HCT116 (cell line): Measurements from ENCODE around the gene LSAMP. TPM values are rescaled to one million over a fixed set of nuclear protein-coding genes. Genes with fewer than 3 reads are reported as not detected.

Source experiments
- ATAC-seq: fragments of 200-7000 bp; cut with Tn5 transposase; 2 replicates; pipeline ENCODE4 v1.9.1; 2020; ENCODE audit warnings: mild to moderate bottlenecking, moderate library complexity
- BruUV-seq: library from RNA; stranded (reverse); fragments of 400-500 nt; replicated peaks from 2 replicates; lab custom pipeline; 2021; lab: Mats Ljungman, UMichigan
- CTCF ChIA-PET: fragments of 300-600 bp; sonication (Branson Sonifier 250); formaldehyde crosslinking; loops from one replicate; lab custom pipeline; 2021; ENCODE audit warnings: antibody characterized with exemption; lab: Charles Lee
- POLR2A ChIA-PET: fragments of 300-600, 350-600 bp; sonication (Branson Sonifier 250); formaldehyde crosslinking; loops from one replicate; lab custom pipeline; 2021; ENCODE audit warnings: antibody characterized with exemption; lab: Charles Lee
- RAD21 ChIA-PET, 2 experiments: fragments of 300-600 bp; sonication (Branson Sonifier 250); formaldehyde crosslinking; loops; one replicate each; lab custom pipeline; 2023; ENCODE audit warnings: low total read pairs in 2 of 2; ENCODE audit not compliant: uncharacterized antibody in 2 of 2, unreplicated experiment in 2 of 2, low non-redundant PET in 1 of 2; lab: Charles Lee
- DNase-seq: peaks from one replicate; pipeline ENCODE4 v3.0.0-alpha.2; 2010; ENCODE audit warnings: low read depth, low spot score
- H2AFZ ChIP-seq: fragments of 200-600 bp; shearing (Covaris generic), sonication (generic); 2 replicates; pipeline ENCODE4 v1.6.1; 2017; ENCODE audit warnings: low read depth, mixed run types, mixed read lengths, antibody characterized with exemption, low read length; ENCODE audit not compliant: poor library complexity, severe bottlenecking
- H3K27ac ChIP-seq: 2 replicates; pipeline ENCODE4 v1.5.1; 2012; ENCODE audit warnings: low read depth, low read length
- H3K27me3 ChIP-seq: fragments of 200-600 bp; sonication (generic); 2 replicates; pipeline ENCODE4 v1.6.1; 2016; ENCODE audit warnings: mixed run types, low read length, mixed read lengths; ENCODE audit not compliant: insufficient read depth
- H3K36me3 ChIP-seq, 2 experiments: fragments of 200-500 bp in 1 of 2; fragments of 200-600 bp in 1 of 2; sonication (Bioruptor generic) in 1 of 2; sonication (generic) in 1 of 2; 2 replicates each; pipeline versions ENCODE4 v1.5.1 to v1.6.1; 2014 to 2016; ENCODE audit warnings: low read length in 2 of 2, inconsistent platforms in 1 of 2, mixed read lengths in 1 of 2, mixed run types in 1 of 2; ENCODE audit not compliant: insufficient read depth in 2 of 2, control insufficient read depth in 1 of 2
- H3K4me1 ChIP-seq, 2 experiments: fragments of 200-600 bp in 1 of 2; sonication (generic) in 1 of 2; 2 replicates each; pipeline versions ENCODE4 v1.5.1 to v1.6.1; 2012 to 2017; ENCODE audit warnings: low read length in 2 of 2, inconsistent platforms in 1 of 2, mild to moderate bottlenecking in 1 of 2, mixed read lengths in 1 of 2, mixed run types in 1 of 2, moderate library complexity in 1 of 2; ENCODE audit not compliant: insufficient read depth in 2 of 2, control insufficient read depth in 1 of 2
- H3K4me2 ChIP-seq: fragments of 200-600 bp; sonication (generic); 2 replicates; pipeline ENCODE4 v1.6.1; 2017; ENCODE audit warnings: mixed run types, low read length, mixed read lengths
- H3K4me3 ChIP-seq, 2 experiments: fragments of 200-600 bp in 1 of 2; sonication (generic) in 1 of 2; replicated peaks in 1 of 2; 2 replicates each; pipeline ENCODE4 v1.5.1; 2011 to 2016; ENCODE audit warnings: low read length in 2 of 2, control low read depth in 1 of 2, low read depth in 1 of 2, mild to moderate bottlenecking in 1 of 2, mixed read lengths in 1 of 2, mixed run types in 1 of 2
- H3K79me2 ChIP-seq: fragments of 200-600 bp; sonication (generic); 2 replicates; pipeline ENCODE4 v1.6.1; 2017; ENCODE audit warnings: mild to moderate bottlenecking, mixed run types, low read length, moderate library complexity, mixed read lengths; ENCODE audit not compliant: insufficient read depth
- H3K9ac ChIP-seq: fragments of 200-600 bp; sonication (generic); 2 replicates; pipeline ENCODE4 v1.6.1; 2016; ENCODE audit warnings: low read length, mixed read lengths
- H3K9me2 ChIP-seq: fragments of 200-600 bp; sonication (generic), shearing (Covaris generic); 2 replicates; pipeline ENCODE4 v1.6.1; 2017; ENCODE audit warnings: mixed run types, mild to moderate bottlenecking, moderate library complexity; ENCODE audit not compliant: insufficient read depth
- H3K9me3 ChIP-seq, 2 experiments: fragments of 200-500 bp in 1 of 2; fragments of 200-600 bp in 1 of 2; sonication (Bioruptor generic) in 1 of 2; sonication (generic) in 1 of 2; 2 replicates each; pipeline ENCODE4 v1.6.1; 2014 to 2017; ENCODE audit warnings: low read length in 2 of 2, mixed read lengths in 2 of 2, inconsistent platforms in 1 of 2, low read depth in 1 of 2, mild to moderate bottlenecking in 1 of 2, mixed run types in 1 of 2, moderate library complexity in 1 of 2; ENCODE audit not compliant: control insufficient read depth in 1 of 2, insufficient read depth in 1 of 2
- H4K20me1 ChIP-seq: fragments of 200-600 bp; sonication (generic), shearing (Covaris generic); 2 replicates; pipeline ENCODE4 v1.6.1; 2017; ENCODE audit warnings: mixed run types, mild to moderate bottlenecking, moderate library complexity; ENCODE audit not compliant: insufficient read depth
- CEBPB ChIP-seq: IDR thresholded peaks from 2 replicates; pipeline ENCODE4 v1.6.1; 2012; ENCODE audit warnings: low read depth
- EGR1 ChIP-seq: IDR thresholded peaks from 2 replicates; pipeline ENCODE4 v1.6.1; 2012; ENCODE audit warnings: low read depth
- ELF1 ChIP-seq: IDR thresholded peaks from 2 replicates; pipeline ENCODE4 v1.6.1; 2012; ENCODE audit warnings: low read depth, borderline replicate concordance
- EZH2 ChIP-seq: fragments of 200-600 bp; sonication (generic); IDR thresholded peaks from 2 replicates; pipeline ENCODE4 v1.6.1; 2017; ENCODE audit warnings: antibody characterized with exemption, mixed run types
- EZH2phosphoT487 ChIP-seq: fragments of 200-600 bp; IDR thresholded peaks from 2 replicates; pipeline ENCODE4 v1.6.1; 2018; ENCODE audit warnings: antibody characterized with exemption, borderline replicate concordance
- FOSL1 ChIP-seq: IDR thresholded peaks from 2 replicates; pipeline ENCODE4 v1.6.1; 2012; ENCODE audit warnings: low read depth
- JUND ChIP-seq: IDR thresholded peaks from 2 replicates; pipeline ENCODE4 v1.6.1; 2012
- POLR2AphosphoS5 ChIP-seq: IDR thresholded peaks from 2 replicates; pipeline ENCODE4 v1.6.1; 2011; ENCODE audit warnings: mild to moderate bottlenecking, low read depth, low read length, moderate library complexity
- RAD21 ChIP-seq: IDR thresholded peaks from 2 replicates; pipeline ENCODE4 v1.6.1; 2012; ENCODE audit warnings: low read depth, mild to moderate bottlenecking
- REST ChIP-seq: IDR thresholded peaks from 2 replicates; pipeline ENCODE4 v1.6.1; 2012; ENCODE audit warnings: low read depth
- SIN3A ChIP-seq: IDR thresholded peaks from 2 replicates; pipeline ENCODE4 v1.6.1; 2012; ENCODE audit warnings: low read depth
- SP1 ChIP-seq: IDR thresholded peaks from 2 replicates; pipeline ENCODE4 v1.6.1; 2012; ENCODE audit warnings: low read depth
- SRF ChIP-seq: IDR thresholded peaks from 2 replicates; pipeline ENCODE4 v1.6.1; 2012; ENCODE audit warnings: low read depth
- TCF7L2 ChIP-seq: IDR thresholded peaks from 2 replicates; pipeline ENCODE4 v1.7.0; 2011; ENCODE audit warnings: borderline replicate concordance, inconsistent platforms; ENCODE audit not compliant: insufficient read depth, insufficient read length; ENCODE audit errors: extremely low read depth
- YY1 ChIP-seq: IDR thresholded peaks from 2 replicates; pipeline ENCODE4 v1.6.1; 2011; ENCODE audit warnings: low read length, low read depth, moderate library complexity, mild to moderate bottlenecking; ENCODE audit not compliant: insufficient replicate concordance; ENCODE audit errors: extremely low read depth
- ZBTB33 ChIP-seq: IDR thresholded peaks from 2 replicates; pipeline ENCODE4 v1.6.1; 2011; ENCODE audit warnings: mild to moderate bottlenecking, low read length, moderate library complexity; ENCODE audit not compliant: insufficient replicate concordance; ENCODE audit errors: extremely low read depth
- ZFX ChIP-seq: fragments of 450-650 bp; IDR thresholded peaks from 2 replicates; pipeline ENCODE4 v1.6.1; 2017
- ZNF274 ChIP-seq: fragments of 200-500 bp; sonication (Bioruptor generic); IDR thresholded peaks from 2 replicates; pipeline ENCODE4 v1.6.1; 2014; ENCODE audit warnings: mild to moderate bottlenecking, low read depth, low read length, inconsistent platforms
- intact Hi-C: fragments of 100-400 bp; cut with micrococcal nuclease; formaldehyde crosslinking; loops from 2 replicates; pipeline ENCODE4 v1.10.0; 2022
- total RNA-seq: library from RNA; stranded (reverse); gene quantifications from one replicate; pipeline ENCODE4 v1.2.1, GENCODE V29; 2021; ENCODE audit not compliant: unreplicated experiment
- TF ChIP-seq, protein P1 (sequence below), 3 experiments: fragments of 200-600 bp in 1 of 3; sonication (generic) in 1 of 3; IDR thresholded peaks in 2 of 3; conservative IDR thresholded peaks in 1 of 3; 2 replicates each; pipeline ENCODE4 v1.5.1; 2012 to 2017; ENCODE audit warnings: low read depth in 2 of 3, low read length in 2 of 3, antibody characterized with exemption in 1 of 3, borderline replicate concordance in 1 of 3, control low read depth in 1 of 3, mild to moderate bottlenecking in 1 of 3, mixed read lengths in 1 of 3, mixed run types in 1 of 3, moderate library complexity in 1 of 3; ENCODE audit not compliant: insufficient read depth in 1 of 3

The LSAMP gene
- total RNA-seq, 1 experiment from 2014 or later, result 0.25 TPM

GRCh38 chr3:115784739-115785536 is 660.3 kb downstream of the LSAMP start:
- intact Hi-C loops, result loop anchor here (1.0 to 10.0 kb wide), 4 partner anchors 30 to 950 kb away; no protein-coding TSS in a partner anchor
- H3K36me3 ChIP-seq, result no peaks in the 10 kb centered on the region
- ChIA-PET CTCF (interaction anchor here (0.7 to 2.7 kb wide), 20 partner anchors 10 to 958 kb away, joined by 3 to 15 read pairs (median 4); no protein-coding TSS in a partner anchor), RAD21 (interaction anchor here in 1 of 2 experiments (1.1 to 1.2 kb wide), 2 partner anchors 91 to 158 kb away, joined by 3 read pairs; no protein-coding TSS in a partner anchor), POLR2A (interaction anchor here (1.1 kb wide), 1 partner anchor 30 kb away, joined by 3 read pairs; no protein-coding TSS in a partner anchor)
- peak overlapping the region; percentile 56 for H3K27ac ChIP-seq
- no peaks in the 10 kb centered on the region for H3K27me3 ChIP-seq
- no TSS peak for BruUV-seq
- DNase-seq, result no peak
- H4K20me1 ChIP-seq, result no peaks in the 10 kb centered on the region
- H3K9ac ChIP-seq, result peak overlapping the region; percentile 63
- H3K9me3 ChIP-seq, result no peaks in the 10 kb centered on the region
- peak overlapping the region; percentile 44 to 61 for H3K4me3 ChIP-seq
- H3K9me2 ChIP-seq, result no peaks in the 10 kb centered on the region
- no peak for TF ChIP-seq FOSL1
- TF ChIP-seq, protein P1, sequence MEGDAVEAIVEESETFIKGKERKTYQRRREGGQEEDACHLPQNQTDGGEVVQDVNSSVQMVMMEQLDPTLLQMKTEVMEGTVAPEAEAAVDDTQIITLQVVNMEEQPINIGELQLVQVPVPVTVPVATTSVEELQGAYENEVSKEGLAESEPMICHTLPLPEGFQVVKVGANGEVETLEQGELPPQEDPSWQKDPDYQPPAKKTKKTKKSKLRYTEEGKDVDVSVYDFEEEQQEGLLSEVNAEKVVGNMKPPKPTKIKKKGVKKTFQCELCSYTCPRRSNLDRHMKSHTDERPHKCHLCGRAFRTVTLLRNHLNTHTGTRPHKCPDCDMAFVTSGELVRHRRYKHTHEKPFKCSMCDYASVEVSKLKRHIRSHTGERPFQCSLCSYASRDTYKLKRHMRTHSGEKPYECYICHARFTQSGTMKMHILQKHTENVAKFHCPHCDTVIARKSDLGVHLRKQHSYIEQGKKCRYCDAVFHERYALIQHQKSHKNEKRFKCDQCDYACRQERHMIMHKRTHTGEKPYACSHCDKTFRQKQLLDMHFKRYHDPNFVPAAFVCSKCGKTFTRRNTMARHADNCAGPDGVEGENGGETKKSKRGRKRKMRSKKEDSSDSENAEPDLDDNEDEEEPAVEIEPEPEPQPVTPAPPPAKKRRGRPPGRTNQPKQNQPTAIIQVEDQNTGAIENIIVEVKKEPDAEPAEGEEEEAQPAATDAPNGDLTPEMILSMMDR (IDR thresholded peaks at IDR 0.05 in 2 of 3, conservative IDR thresholded peaks at IDR 0.05 in 1 of 3; ENCODE audit: borderline replicate concordance in 1 of 3, insufficient read depth in 1 of 3, low read depth in 2 of 3, low read length in 2 of 3), result no peak
- no peak for TF ChIP-seq ZFX
- TF ChIP-seq POLR2AphosphoS5, result no peak
- TF ChIP-seq JUND, result no peak; the same call in 1 of the 2 replicates
- TF ChIP-seq CEBPB, result no peak
- TF ChIP-seq ZBTB33, result no peak
- no peak for TF ChIP-seq EZH2phosphoT487
- no peak; the same call in none of the 2 replicates for TF ChIP-seq SIN3A
- no peak for TF ChIP-seq EGR1
- TF ChIP-seq REST, result no peak
- TF ChIP-seq SRF, result no peak
- no peak for TF ChIP-seq ZNF274
- no peak for TF ChIP-seq EZH2
- TF ChIP-seq YY1, result no peak
- no peak for TF ChIP-seq RAD21
- TF ChIP-seq ELF1, result no peak
- no peak for TF ChIP-seq SP1
- TF ChIP-seq TCF7L2, result no peak
- H2AFZ ChIP-seq, result peak overlapping the region; percentile 93
- ATAC-seq, result no peak
- peak overlapping the region; percentile 93 for H3K4me2 ChIP-seq
- peaks cover 21 to 40% of the 10 kb centered on the region in 2 experiments for H3K4me1 ChIP-seq
- H3K79me2 ChIP-seq, result no peaks in the 10 kb centered on the region
